GM19324 (cell line): ENCODE measurements around the gene MZB1.

ENCODE experiments used
- ATAC-seq: cut with Tn5 transposase; IDR thresholded peaks from one replicate; pipeline ENCODE4 v1.9.1; 2021; ENCODE audit warnings: mild to moderate bottlenecking, moderate library complexity; ENCODE audit not compliant: unreplicated experiment, low FRiP score

The MZB1 gene, protein sequence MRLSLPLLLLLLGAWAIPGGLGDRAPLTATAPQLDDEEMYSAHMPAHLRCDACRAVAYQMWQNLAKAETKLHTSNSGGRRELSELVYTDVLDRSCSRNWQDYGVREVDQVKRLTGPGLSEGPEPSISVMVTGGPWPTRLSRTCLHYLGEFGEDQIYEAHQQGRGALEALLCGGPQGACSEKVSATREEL

DNA sequence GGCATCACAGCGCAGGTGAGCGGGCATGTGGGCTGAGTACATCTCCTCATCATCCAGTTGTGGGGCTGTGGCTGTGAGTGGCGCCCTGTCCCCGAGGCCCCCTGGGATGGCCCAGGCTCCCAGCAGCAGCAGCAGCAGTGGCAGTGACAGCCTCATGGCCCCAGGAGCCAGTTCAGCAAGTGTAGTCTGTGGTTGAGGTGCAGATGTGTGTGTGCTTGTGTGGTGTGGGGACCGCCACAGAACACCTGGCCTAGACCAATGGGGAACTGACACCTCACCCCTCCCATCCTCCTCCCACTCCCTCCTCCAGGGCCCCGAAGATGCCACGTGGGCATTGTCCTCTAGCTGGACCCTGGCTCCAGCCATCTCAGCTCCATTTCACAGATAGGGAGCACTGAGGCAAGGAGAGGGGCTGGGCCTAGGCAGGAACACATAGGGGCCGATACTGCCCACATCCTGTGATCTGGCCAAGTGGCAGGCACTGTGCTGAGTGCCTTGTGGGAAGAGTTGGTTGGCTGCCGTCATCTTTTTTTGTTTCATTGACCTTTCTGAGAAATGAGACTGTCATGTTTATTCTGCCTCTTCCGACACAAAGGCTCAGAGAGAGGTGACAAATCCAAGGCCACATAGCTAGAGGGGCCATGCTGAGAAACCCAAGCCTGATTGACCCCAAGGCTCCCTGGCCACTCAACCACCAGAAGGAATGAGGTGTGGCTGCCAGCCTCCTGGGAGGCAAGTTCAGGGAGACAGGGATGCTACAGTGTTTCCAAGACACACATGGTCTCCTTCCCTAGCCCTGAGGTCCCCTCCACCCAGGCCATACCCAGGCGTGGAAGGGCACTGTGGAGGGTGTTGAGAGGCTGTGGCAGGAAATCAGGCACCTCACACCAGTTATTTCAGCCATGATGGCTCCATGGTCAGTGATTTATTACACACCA is at the start of gene MZB1:
MZB1 (minus strand) TSS at position 213 of the 938 bp plus-strand sequence; CDS start at position 156, 57 bp downstream.
- ATAC-seq = peak; percentile 45

DNA sequence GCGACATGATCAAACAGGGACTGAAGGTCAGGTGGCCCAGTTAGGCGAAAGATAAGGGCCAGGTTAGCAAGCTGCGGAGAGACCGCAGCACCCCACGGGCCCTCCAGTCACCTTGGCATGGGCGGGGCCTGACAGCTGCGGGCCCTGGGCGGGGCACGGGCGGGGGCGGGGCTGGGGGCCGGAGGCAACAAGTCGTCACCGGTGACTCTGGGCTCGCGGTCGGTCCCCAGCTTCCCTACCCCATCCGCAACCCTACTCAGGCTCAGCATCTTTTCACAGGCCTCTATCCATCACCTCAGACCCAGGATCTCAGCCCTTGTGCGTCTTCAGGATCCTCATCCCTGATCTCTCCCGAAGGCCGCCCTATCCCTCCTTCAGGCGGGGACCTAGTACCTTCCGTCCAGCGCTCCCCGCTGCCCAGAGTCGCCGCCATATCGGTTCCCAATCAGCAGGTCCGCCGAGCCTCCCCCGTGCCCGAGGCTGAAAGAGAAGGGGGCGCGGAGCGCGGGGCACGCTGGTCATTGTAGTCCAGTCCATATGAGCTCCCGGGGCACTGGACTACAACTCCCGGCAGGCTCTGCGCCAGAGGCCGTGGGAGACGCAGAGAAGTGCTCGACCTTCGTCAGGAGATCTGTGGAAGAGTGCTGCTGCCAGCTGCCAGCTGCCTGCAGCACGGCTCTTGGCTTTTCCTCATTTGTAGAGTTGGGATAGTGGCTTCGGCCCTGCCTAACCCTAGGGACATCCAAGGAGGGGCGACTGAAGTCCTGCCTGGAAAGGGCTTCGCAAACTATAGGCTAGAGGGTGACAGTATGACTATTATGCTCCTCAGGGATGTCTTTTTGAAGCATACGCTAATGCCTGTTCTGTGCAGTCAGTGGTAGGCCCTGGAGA is 49.5 kb upstream of the MZB1 start, which contains the start of gene DNAJC18:
DNAJC18 (minus strand) TSS at position 513 of the 891 bp plus-strand sequence; CDS start at position 433, 80 bp downstream.
- peak; percentile 83 for ATAC-seq

DNA sequence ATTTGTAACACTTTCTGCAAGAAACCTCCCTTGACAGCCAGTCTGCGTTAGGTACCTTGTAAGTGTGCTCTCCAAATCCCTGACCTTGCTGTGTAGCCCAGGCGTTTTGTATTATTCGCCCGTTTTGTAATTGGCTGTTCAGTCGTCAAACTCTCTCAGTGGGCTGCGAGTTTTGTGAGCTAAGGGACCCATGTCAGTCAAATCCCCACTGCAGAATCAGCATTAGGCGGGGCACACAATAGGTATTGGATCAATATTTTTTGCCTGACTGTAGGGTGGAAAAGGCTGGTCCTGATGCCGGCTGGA is 48.9 kb upstream of the MZB1 start:
- no peak for ATAC-seq

DNA sequence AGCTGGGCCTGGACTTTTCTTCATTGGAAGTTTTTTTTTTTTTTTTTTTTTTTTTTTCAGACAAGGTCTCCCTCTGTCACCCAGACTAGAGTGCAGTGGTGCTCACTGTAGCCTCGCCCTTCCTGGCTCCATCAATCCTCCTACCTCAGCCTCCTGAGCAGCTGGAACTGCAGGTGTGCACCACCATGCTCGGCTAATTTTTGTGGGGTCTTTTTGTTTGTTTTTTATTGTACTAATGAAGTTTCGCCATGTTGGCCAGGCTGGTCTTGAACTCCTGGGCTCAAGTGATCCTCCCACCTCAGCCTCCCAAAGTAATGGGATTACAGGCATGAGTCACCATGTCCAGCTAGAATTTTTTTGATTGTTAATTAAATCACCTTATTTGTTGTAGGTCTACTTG is 46.0 kb upstream of the MZB1 start:
- no peak for ATAC-seq

DNA sequence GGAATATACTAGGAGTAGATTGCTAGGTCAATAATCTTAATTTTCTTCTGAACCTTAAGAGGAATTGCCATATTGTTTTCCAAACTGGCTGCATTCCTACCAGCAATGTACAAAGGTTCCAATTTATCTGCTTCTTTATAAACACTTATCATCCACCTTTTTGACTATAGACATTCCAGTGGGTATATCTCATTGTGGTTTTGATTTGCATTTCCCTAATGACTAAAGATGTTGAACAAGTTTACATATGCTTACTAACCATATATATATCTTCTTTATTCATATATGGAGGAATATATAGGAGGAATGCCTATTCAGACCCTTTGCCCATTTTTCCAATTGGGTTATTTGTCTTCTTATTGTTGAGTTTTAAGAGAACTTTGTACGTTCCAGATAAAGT is 42.0 kb upstream of the MZB1 start:
- no peak for ATAC-seq

DNA sequence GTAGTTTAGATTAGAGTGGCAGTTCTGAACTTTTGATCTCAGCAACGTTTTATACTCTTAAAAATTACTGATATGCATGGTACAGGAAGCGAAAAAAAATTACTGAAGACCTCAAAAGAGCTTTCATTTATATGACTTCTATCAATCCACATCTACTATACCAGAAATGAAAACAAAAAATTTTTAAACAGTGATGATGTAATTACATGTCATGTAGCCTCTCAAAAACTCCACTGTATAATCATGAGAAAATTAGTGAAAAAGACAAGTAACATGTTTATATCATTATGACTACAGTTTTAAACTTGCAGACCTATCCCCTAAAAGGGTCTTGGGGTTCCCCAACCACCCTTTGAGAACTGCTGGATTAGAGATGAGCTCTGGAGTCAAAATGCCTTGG is 40.3 kb upstream of the MZB1 start:
- no peak for ATAC-seq

DNA sequence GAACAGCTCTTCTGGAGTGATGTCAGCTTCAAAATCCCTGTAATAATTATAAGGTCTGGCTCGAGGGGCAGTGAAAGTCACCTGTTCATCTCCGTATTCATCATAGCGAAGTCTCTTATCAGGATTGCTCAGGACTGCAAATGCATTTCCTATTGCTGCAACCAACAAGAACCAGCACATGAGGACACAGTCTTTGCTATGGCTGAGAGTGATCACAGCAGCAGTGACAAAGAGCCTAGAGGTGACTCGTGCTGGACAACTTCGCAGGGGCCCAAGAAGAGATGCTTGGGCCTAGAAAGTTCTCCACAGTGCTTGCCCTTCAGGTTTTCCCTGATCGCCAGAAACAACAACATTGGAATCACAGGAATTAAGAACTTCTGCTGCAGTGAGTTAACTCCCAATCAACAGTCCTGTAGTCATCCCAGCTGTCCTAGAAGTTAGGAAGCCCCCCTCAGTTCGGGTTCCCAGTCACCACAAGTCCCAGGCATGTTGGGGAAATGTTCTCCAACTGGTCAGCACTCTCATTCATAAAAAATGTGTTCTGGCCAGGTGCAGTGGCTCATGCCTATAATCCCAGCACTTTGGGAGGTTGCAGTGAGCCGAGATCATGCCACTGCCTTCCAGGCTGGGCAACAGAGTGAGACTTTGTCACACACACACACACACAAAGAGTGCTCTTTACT is 36.6 kb upstream of the MZB1 start:
- ATAC-seq = no peak

DNA sequence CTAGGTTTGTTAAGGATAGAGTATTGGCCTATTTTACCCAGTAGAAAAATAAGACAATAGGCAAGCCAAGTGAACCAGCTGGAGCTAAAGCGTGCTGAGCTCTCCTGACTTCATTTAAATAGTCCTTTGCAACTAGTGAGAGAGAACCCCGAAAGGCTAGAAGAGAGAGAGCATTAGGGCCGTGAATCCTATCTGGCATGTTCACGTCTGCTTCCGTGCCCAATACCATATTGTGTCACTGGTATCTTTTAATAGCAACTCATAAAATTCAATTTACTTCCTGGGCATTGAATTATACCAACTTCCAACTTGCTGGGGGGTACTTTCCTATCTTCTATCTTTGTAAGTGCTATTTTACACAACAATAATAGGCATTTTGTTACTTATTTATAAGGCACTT is 35.8 kb upstream of the MZB1 start:
- no peak for ATAC-seq

DNA sequence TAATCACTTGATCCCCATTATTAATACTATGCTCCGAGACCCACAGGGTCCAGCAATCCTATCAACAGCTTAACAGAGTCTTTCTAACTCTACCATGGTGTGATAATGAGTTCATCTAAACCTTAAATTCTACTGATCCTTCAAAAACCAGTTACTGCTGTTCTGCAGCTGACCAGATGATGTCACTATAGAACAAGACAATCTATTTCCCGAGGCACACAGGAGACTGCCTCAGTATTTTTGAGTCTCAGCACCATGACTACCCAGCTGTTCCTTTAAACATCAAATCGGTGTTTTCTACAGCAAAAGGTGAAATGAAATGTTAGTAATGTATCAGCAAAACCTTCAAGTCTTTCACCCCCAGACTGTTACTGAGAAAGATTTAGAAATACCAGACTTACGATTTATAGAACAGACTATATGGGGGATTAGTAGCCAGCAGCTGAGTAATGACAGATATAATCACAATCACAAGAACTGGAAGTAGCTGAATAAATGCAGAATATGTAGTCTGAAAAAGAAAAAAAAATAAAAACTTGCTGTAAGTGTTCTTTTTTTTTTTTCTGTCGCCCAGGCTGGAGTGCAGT is 32.7 kb upstream of the MZB1 start:
- no peak for ATAC-seq

DNA sequence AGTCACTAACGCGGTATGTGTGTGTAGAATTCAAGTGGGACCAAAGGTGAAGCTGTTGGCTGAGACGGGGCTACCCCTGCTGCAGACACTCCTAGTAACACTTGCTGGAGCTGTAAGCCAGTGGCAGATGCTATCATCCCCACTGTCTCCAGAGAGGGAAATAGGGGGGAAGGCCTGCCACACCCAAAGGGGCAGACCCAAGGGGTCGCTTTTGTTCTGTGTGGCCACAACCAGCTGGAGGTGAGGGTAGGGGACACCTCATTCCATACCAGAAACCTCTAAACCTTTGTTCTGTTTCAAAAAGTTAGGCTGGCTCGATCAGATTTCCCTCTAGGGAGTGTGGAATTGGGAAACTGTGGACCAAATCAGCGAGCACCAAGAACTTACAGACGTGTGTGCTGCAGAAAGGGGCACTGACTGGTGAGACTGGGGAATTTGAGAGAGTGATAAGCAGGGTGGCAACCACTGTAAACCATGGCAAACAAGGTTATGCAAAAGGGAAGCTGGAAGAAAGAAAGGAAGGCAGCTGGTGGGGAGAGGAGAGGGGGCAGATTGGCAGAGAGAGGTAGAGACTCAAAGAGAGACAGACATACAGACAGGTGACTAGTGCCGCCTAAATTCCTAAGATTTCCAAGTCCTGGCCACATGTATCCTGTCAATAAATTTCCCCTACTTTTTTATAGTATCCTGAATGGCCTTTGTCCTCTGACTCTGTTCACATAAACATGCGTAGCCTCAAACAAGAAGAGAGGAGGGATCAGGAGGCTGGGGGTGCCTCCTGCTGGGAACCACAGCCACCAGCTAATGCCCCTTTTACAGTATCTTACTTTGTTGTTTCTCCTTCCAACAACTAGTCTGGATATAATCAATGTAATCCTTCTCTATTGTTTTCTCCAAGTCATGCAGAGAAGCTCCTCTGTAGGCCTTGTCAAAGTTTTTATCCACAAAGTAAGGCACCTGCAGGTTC is 29.8 kb upstream of the MZB1 start:
- no peak for ATAC-seq

DNA sequence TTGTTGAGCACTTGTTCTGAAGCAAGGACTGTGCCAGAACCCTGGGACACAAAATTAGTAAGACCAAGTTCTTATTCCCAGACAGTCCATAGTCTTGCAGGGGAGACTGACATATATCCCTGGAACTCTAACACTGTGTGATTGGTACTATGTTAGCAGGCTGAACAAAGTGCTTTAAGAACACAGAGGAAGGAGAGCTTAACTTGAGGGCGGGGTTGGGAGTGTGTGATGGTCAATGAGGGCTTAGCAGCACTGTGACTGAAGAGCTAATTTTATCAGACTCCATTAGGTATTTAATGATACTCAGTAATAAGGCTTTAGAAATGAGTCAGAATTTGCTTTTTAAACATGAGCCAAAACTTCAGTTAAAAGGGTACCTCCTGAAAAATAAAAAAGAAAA is 29.1 kb upstream of the MZB1 start:
- no peak for ATAC-seq

DNA sequence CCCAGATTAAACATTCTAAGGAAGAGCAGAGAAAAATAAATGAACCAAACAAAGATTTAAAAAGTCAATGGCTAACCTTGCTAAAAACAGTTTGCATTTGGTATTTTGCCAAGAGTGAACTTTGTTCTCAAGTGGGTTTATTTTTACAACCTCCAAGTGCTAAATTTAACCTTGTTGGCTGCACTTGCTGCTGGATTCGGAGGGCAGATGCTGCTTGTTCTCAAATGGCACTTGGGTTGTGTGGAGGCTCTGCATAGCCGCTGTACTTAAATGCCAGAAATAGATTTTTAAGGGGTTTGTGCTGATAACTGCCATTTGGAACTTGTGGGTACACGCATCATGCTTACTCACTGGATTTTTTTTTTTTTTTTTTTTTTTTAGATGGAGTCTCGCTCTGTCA is 27.5 kb upstream of the MZB1 start:
- ATAC-seq = no peak

DNA sequence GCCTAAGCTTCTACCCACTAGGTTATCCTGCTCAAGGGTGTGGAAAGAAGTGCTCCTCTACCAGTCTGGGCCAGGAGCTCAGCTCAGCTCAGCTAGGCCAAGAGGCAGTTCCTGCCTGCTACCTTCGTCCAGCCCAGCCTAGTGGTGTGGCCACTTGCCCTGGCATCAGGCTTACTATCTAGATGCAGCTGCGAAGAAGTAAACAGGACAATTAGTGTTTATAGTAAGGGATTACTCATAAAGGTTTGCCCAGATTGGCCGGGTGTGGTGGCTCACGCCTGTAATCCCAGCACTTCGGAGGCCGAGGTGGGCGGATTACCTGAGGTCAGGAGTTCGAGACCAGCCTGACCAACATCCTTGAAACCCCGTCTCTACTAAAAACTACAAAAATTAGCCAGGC is 26.9 kb upstream of the MZB1 start:
- ATAC-seq = no peak

DNA sequence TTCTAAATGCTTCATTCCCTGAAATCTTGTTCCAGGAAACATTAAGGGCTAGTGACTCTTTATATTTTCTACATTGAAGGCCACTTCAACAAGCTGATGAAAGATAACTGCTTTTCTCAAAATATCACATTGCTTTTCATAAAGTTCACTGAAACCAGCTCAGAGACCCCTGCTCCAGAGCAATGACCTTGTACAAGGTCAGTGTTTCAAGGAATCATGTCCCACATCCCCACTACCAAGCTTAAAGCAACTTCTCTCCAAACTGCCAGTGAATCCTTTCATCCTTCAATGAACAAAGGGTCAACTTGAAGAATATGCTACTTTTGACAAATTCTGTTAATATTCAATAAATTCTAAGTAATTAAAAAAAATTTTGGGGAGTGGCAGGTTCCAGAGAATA is 26.2 kb upstream of the MZB1 start:
- no peak for ATAC-seq

DNA sequence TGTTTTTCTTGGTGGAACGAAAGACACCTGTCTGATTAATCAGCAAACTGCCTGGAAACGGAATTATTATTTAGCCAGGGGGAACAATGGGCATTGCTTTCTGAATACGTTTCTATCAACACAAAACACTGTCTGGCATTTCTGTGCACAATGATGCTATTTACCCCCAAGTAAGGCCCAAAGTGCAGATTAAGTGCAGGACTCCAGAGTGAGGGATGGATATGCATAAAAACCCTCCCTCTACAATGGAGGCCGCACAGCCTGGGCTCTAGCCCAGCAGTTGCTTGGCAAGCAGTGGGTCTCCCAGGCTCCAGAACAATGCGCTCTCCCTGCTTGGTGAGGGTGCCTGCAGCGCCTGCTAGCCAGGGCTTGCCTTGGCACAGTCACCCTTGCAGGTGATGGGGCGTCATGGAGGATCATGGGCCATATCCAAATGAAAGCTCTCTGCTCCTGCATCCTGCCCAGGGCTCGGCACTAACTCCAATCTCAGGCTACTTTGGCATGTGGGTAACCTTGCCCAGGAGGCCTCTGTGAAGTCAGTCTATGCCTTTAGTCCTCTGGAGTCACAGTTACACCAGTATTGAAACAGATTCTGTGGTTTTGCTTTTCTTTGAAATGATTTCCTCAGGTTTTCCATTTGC is 25.6 kb upstream of the MZB1 start:
- ATAC-seq = no peak

DNA sequence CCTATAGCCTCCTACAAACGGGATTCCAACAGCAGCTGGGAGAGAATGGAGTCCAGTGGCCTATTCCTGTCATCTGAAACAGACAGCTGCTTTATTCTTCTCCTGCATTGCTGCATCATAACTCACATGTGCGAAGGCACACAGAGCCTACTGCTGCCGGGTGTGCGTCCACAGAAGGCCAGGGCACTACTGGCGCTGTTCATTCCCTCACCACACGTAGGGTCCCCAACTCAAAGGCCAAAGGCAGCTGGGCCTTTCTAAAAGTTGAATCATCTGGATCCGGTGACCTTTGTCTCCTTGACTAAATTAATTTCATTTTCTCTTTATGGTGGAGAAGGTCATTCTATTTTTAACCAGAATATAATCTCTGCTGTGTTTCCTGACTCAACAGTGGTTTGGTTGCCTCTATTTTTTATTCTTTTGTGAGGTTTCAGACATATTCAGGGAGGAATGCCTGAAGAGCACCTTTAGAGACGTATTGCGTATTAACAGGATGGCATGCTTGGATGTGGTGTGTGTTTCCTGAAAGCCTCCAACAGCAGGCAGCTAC is 24.9 kb upstream of the MZB1 start:
- no peak for ATAC-seq

DNA sequence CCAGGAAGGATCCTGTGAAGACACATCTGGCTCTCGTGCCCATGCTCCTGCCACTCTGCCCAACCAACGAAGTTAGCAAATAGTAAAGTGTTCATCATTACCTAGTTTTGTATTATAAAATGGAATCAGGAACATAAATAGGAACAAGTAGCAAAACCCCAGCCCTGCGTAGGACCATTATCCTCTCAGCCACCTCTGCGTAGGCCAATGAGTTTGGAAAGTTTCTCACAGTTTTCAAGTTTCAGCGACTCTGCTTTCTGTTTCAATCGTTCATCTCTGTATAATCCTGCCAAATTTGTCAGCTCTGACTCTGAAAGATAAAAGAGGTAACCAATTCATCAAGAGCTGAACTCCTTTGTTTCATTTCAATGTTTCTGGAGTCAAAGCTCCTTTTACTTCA is 24.2 kb upstream of the MZB1 start:
- no peak for ATAC-seq

DNA sequence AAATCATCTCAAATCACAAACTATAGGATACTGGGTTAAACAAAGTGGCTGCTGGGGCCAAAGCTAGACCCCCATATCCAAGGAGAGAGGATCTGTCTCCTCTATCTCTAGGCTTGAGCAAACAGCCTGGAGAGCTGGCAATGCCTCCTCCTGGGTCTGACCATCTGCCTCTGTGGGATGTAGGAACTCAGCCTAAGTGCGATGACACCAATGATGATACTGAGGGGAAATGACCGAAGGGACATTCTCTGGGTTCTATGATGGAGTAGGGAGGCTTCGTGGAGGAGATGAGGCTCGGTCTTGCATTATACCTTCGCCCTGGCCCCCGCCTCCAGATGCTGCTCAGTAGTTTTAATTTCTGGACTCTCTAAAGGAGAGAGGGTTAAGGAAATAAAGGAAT is 23.4 kb upstream of the MZB1 start:
- no peak for ATAC-seq
